ENCODE results near the gene ATXN2.
"Not testable (repeated sequence)": the region's sequence is repeated elsewhere in the genome, so short reads cannot be mapped to it uniquely, and the experiment has no call there.

The ATXN2 gene

DNA sequence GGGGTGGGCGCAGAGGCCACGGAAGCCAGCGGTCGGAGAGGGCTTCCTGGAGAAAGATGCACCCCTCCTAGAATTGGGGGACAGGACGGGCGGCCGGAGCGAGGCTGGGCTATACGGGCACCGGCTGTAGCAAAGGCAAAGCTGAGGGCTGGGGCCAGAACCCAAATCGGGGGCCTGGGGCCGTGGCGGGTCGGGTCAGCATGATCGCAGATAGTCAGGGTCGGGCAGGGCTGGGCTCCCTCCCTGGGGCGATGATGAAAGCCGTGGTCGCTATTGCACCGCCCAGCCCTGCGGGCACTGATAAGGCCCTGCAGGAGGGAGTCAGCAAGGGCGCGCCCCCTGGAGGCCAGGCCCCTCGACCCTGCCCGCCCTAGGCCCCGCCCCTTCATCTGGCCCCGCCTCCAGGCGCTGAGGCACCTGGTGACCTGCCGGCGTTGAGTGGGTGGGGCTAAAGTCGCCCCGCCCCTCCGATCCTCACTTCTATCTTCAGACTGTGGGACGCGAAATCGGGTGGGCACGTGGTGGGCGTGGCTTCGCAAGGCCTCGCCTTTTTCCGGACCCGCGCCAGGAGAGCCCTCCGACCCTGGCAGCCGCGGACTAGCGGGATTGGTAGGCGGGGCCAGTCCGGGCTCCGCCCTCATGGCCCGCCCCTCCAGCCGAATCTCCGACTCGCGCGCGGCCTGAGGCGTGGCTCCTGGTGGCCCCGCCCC is 193.8 kb downstream of the ATXN2 start:
- Histone ChIP-seq H3K9ac (ENCODE audit: low read length) (peak overlapping the region; percentile 28; the same call in 1 of the 2 replicates), H3K9me3 (ENCODE audit: low read length) (no peaks in the 10 kb centered on the region), H3K36me3 (ENCODE audit: insufficient read depth, low read length) (no peaks in the 10 kb centered on the region), H4K20me1 (ENCODE audit: insufficient read depth, low read length) (no peaks in the 10 kb centered on the region), H3K4me2 (ENCODE audit: low read length) (peak overlapping the region; percentile 85), H3K4me3 (ENCODE audit: low read depth, low read length, poor library complexity, severe bottlenecking) (peak overlapping the region; percentile 80), H3K79me2 (ENCODE audit: insufficient read depth, low read length) (no peaks in the 10 kb centered on the region), H3F3A (ENCODE audit: insufficient read depth, low read length) (no peaks in the 10 kb centered on the region), H3K9me2 (ENCODE audit: low read depth, low read length) (no peaks in the 10 kb centered on the region), H3K27me3 (ENCODE audit: insufficient read depth, low read length) (no peaks in the 10 kb centered on the region), H3K27ac (ENCODE audit: low read depth, low read length, poor library complexity, severe bottlenecking) (no peak overlapping the region), H3K4me1 (ENCODE audit: insufficient read depth, low read length, severe bottlenecking) (peaks cover 34% of the 10 kb centered on the region), H2AFZ (ENCODE audit: low read length) (no peak overlapping the region)
- no peak for TF ChIP-seq EZH2 (IDR thresholded peaks at IDR 0.05; ENCODE audit: borderline replicate concordance, low read length)
- TF ChIP-seq CTCF (IDR thresholded peaks at IDR 0.05; ENCODE audit: low read length): peak; percentile 33; the same call in 1 of the 2 replicates

DNA sequence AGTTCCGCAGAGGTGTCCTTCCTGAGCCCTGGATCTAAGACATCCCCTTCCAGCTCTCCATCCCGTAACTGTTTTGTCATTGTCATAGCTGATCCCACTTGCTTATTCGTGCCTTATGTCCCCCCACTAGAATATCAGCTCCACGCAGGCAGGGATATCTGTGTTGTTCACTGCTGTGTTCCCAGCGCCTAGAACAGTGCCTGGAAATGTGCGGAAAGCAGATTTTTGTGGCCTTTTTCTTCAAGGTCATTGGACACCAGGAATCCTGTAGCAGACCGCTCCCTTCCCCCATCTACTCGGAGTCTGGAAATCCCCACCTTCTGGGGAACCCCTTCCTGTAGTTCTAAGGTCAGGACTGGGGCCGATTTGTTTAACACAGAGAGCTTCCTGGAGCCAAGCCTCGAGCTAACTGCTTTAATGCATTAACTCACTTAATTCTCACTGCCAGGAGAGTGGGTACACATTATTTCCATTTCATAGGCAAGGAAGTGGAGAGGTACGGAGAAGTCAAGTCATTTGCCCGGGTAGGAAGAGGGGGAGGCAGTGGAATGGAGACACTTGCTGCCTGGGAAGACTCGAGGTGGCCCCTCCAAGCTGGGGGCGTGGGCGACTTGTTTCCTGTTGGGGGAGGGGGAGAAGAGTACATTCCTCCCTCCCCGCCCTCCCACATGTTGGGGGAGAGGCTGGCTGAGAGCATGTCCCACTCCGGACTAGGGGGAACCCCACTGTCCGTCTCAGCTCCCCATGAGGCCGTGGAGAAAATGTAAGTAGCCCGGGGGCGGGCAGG is 194.6 kb downstream of the ATXN2 start:
- no peak overlapping the region for H2AFZ ChIP-seq (ENCODE audit: low read length)
- H3K4me3 ChIP-seq (ENCODE audit: low read depth, low read length, poor library complexity, severe bottlenecking): peak overlapping the region; percentile 80
- peaks cover 34% of the 10 kb centered on the region for H3K4me1 ChIP-seq (ENCODE audit: insufficient read depth, low read length, severe bottlenecking)
- H3K36me3 ChIP-seq (ENCODE audit: insufficient read depth, low read length): no peaks in the 10 kb centered on the region
- TF ChIP-seq CTCF (IDR thresholded peaks at IDR 0.05; ENCODE audit: low read length) (no peak), EZH2 (IDR thresholded peaks at IDR 0.05; ENCODE audit: borderline replicate concordance, low read length) (no peak)
- no peaks in the 10 kb centered on the region for H3F3A ChIP-seq (ENCODE audit: insufficient read depth, low read length)
- H3K27ac ChIP-seq (ENCODE audit: low read depth, low read length, poor library complexity, severe bottlenecking): no peak overlapping the region
- no peaks in the 10 kb centered on the region for H3K27me3 ChIP-seq (ENCODE audit: insufficient read depth, low read length)
- H3K9me2 ChIP-seq (ENCODE audit: low read depth, low read length): no peaks in the 10 kb centered on the region
- no peaks in the 10 kb centered on the region for H3K9me3 ChIP-seq (ENCODE audit: low read length)
- H3K4me2 ChIP-seq (ENCODE audit: low read length): peak overlapping the region; percentile 60
- H4K20me1 ChIP-seq (ENCODE audit: insufficient read depth, low read length): no peaks in the 10 kb centered on the region
- H3K9ac ChIP-seq (ENCODE audit: low read length): peak overlapping the region; percentile 28; the same call in 1 of the 2 replicates
- H3K79me2 ChIP-seq (ENCODE audit: insufficient read depth, low read length): no peaks in the 10 kb centered on the region

DNA sequence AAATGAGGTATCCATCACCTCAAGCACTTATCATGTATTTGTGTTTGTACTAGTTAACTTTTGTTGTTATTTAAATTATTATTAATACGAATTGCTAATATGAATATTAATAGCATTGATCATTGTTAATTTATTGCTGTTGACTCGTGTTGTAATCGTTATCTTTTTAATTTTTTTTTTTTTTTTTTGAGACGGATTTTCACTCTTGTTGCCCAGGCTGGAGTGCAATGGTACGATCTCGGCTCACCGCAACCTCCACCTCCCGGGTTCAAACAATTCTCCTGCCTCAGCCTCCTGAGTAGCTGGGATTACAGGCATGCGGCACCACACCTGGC is 196.7 kb downstream of the ATXN2 start:
- H3K4me2 ChIP-seq (ENCODE audit: low read length); H3K9me3 ChIP-seq (ENCODE audit: low read length); H3K9ac ChIP-seq (ENCODE audit: low read length); H3K36me3 ChIP-seq (ENCODE audit: insufficient read depth, low read length); H3K4me3 ChIP-seq (ENCODE audit: low read depth, low read length, poor library complexity, severe bottlenecking); H3K27ac ChIP-seq (ENCODE audit: low read depth, low read length, poor library complexity, severe bottlenecking); H3K9me2 ChIP-seq (ENCODE audit: low read depth, low read length); H3F3A ChIP-seq (ENCODE audit: insufficient read depth, low read length); H3K27me3 ChIP-seq (ENCODE audit: insufficient read depth, low read length); H4K20me1 ChIP-seq (ENCODE audit: insufficient read depth, low read length); H3K79me2 ChIP-seq (ENCODE audit: insufficient read depth, low read length); H2AFZ ChIP-seq (ENCODE audit: low read length): not testable (repeated sequence)
- H3K4me1 ChIP-seq (ENCODE audit: insufficient read depth, low read length, severe bottlenecking): peaks cover 32% of the 10 kb centered on the region
